Neutrophil (primary cell): ENCODE data around the gene NAA40.
"Not testable (repeated sequence)": the region's sequence is repeated elsewhere in the genome, so short reads cannot be mapped to it uniquely, and the experiment has no call there.

Experiments used
- H3K27ac ChIP-seq: fragments of 200-600 bp; sonication (generic); 2 replicates; pipeline ENCODE4 v1.5.1; 2016; ENCODE audit warnings: mild to moderate bottlenecking, moderate library complexity
- H3K27me3 ChIP-seq: fragments of 200-600 bp; sonication (generic); 2 replicates; pipeline ENCODE4 v1.6.0; 2016; ENCODE audit warnings: mild to moderate bottlenecking
- H3K36me3 ChIP-seq: fragments of 200-600 bp; sonication (generic); 2 replicates; pipeline ENCODE4 v1.5.1; 2017
- H3K4me1 ChIP-seq, 2 experiments: fragments of 200-600 bp in 1 of 2; sonication (generic) in 1 of 2; 1 replicate in 1 of 2; 2 replicates in 1 of 2; pipeline versions ENCODE4 v1.5.1 to v1.6.1; 2013 to 2016; ENCODE audit warnings: low read depth in 1 of 2, low read length in 1 of 2, mild to moderate bottlenecking in 1 of 2, moderate library complexity in 1 of 2; ENCODE audit not compliant: control insufficient read depth in 1 of 2, insufficient read depth in 1 of 2
- H3K4me3 ChIP-seq, 2 experiments: fragments of 200-600 bp in 1 of 2; sonication (generic) in 1 of 2; 1 replicate in 1 of 2; 2 replicates in 1 of 2; pipeline ENCODE4 v1.5.1; 2013 to 2016; ENCODE audit warnings: low read depth in 1 of 2, low read length in 1 of 2, mild to moderate bottlenecking in 1 of 2, moderate library complexity in 1 of 2
- H3K9me3 ChIP-seq: fragments of 200-600 bp; sonication (generic); 2 replicates; pipeline ENCODE4 v1.5.1; 2016
- TF ChIP-seq, protein P1 (sequence below): fragments of 200-600 bp; sonication (generic); IDR thresholded peaks from 2 replicates; pipeline ENCODE4 v1.5.1; 2016; ENCODE audit warnings: antibody characterized with exemption

NAA40 gene

DNA sequence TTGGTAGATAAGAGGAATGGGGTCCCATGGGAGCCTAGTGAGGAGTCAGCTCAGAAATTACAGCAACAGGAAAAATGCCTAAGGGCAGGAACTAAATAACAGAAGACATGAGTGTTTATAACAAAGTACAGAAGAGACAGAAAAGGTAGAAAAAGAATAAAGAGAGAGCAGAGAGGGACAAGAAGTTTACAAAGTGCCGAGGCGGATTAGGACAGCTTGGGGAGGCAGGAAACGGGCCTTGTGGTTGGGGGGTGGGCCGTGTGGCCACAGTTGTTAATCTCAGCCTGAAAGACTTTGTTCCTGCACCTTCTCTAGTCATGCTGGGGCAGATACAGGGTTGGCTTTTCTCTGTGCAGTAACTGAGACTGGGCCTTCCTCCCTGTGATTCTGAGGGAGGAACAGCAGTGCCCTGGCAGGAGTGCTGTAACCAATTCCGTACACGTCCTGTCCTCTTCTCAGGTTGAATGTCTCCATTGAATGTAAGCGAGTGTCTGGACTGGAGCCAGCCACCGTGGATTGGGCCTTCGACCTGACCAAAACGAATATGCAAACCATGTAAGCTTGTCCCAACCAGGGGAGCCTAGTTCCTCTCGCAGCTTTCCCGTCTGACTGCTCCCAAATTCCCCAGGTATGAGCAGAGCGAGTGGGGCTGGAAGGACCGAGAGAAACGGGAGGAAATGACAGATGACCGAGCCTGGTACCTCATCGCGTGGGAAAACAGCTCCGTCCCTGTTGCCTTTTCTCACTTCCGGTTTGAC is 13.2 kb downstream of the NAA40 start:
- H3K4me1 ChIP-seq = no peaks in the 10 kb centered on the region
- H3K27me3 ChIP-seq = no peaks in the 10 kb centered on the region
- TF ChIP-seq, protein P1, sequence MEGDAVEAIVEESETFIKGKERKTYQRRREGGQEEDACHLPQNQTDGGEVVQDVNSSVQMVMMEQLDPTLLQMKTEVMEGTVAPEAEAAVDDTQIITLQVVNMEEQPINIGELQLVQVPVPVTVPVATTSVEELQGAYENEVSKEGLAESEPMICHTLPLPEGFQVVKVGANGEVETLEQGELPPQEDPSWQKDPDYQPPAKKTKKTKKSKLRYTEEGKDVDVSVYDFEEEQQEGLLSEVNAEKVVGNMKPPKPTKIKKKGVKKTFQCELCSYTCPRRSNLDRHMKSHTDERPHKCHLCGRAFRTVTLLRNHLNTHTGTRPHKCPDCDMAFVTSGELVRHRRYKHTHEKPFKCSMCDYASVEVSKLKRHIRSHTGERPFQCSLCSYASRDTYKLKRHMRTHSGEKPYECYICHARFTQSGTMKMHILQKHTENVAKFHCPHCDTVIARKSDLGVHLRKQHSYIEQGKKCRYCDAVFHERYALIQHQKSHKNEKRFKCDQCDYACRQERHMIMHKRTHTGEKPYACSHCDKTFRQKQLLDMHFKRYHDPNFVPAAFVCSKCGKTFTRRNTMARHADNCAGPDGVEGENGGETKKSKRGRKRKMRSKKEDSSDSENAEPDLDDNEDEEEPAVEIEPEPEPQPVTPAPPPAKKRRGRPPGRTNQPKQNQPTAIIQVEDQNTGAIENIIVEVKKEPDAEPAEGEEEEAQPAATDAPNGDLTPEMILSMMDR = no peak
- H3K36me3 ChIP-seq = peaks cover 33% of the 10 kb centered on the region
- no peak overlapping the region for H3K4me3 ChIP-seq
- H3K27ac ChIP-seq = no peak overlapping the region
- H3K9me3 ChIP-seq = no peaks in the 10 kb centered on the region

- no peaks in the 10 kb centered on the region for H3K27me3 ChIP-seq
- no peaks in the 10 kb centered on the region for H3K9me3 ChIP-seq
- no peak overlapping the region for H3K4me3 ChIP-seq
- H3K4me1 ChIP-seq = no peaks in the 10 kb centered on the region
- TF ChIP-seq, protein P1 = no peak
- H3K36me3 ChIP-seq = peaks cover 36% of the 10 kb centered on the region
- no peak overlapping the region for H3K27ac ChIP-seq
Observed at GRCh38 chr11:63952570-63952969, 13.8 kb downstream of the NAA40 start.

GRCh38 chr11:63958008-63958407 is 19.2 kb downstream of the NAA40 start:
- H3K4me3 ChIP-seq = no peak overlapping the region
- no peak overlapping the region for H3K27ac ChIP-seq
- H3K4me1 ChIP-seq = no peaks in the 10 kb centered on the region
- H3K36me3 ChIP-seq = peaks cover 36% of the 10 kb centered on the region
- H3K9me3 ChIP-seq = no peaks in the 10 kb centered on the region
- TF ChIP-seq, protein P1 = no peak
- H3K27me3 ChIP-seq = peaks cover 9% of the 10 kb centered on the region

- H3K4me1 ChIP-seq = no peaks in the 10 kb centered on the region
- peaks cover 3% of the 10 kb centered on the region for H3K36me3 ChIP-seq
- peaks cover 9% of the 10 kb centered on the region for H3K27me3 ChIP-seq
- no peak overlapping the region for H3K27ac ChIP-seq
- H3K4me3 ChIP-seq = no peak overlapping the region
- no peaks in the 10 kb centered on the region for H3K9me3 ChIP-seq
- TF ChIP-seq, protein P1 = no peak
Observed at GRCh38 chr11:63961608-63962412, 23.0 kb downstream of the NAA40 start.

- H3K27ac ChIP-seq, H3K9me3 ChIP-seq, H3K27me3 ChIP-seq, H3K4me1 ChIP-seq, H3K4me3 ChIP-seq, H3K36me3 ChIP-seq: not testable (repeated sequence)
Observed at GRCh38 chr11:63963895-63964294, 25.1 kb downstream of the NAA40 start.

DNA sequence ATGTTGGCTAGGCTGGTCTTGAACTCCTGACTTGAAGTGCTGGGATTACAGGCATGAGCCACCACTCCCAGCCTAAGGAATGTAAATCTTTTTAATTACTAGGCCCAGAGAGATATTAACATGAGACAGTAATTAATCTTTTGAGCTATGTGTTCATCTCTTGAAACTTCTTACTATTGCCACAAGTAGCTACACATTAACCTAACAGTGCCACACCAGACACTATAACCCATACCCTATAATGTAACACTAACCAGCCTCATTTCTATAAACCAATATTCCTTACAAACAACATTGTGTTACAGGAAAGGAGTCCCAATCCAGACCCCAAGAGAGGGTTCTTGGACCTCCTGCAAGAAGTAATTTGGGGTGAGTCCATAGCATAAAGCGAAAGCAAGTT is 27.6 kb downstream of the NAA40 start:
- no peak overlapping the region for H3K27ac ChIP-seq
- H3K4me1 ChIP-seq = no peaks in the 10 kb centered on the region
- TF ChIP-seq, protein P1 = no peak
- H3K4me3 ChIP-seq = no peak overlapping the region
- H3K36me3 ChIP-seq = no peaks in the 10 kb centered on the region
- peaks cover 13% of the 10 kb centered on the region for H3K27me3 ChIP-seq
- no peaks in the 10 kb centered on the region for H3K9me3 ChIP-seq
